Measurements from ENCODE around the gene MUC2.

GRCh38 chr11:1089738-1090599, 15.3 kb downstream of the MUC2 start:
- TF ChIP-seq, protein P1, sequence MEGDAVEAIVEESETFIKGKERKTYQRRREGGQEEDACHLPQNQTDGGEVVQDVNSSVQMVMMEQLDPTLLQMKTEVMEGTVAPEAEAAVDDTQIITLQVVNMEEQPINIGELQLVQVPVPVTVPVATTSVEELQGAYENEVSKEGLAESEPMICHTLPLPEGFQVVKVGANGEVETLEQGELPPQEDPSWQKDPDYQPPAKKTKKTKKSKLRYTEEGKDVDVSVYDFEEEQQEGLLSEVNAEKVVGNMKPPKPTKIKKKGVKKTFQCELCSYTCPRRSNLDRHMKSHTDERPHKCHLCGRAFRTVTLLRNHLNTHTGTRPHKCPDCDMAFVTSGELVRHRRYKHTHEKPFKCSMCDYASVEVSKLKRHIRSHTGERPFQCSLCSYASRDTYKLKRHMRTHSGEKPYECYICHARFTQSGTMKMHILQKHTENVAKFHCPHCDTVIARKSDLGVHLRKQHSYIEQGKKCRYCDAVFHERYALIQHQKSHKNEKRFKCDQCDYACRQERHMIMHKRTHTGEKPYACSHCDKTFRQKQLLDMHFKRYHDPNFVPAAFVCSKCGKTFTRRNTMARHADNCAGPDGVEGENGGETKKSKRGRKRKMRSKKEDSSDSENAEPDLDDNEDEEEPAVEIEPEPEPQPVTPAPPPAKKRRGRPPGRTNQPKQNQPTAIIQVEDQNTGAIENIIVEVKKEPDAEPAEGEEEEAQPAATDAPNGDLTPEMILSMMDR (conservative IDR thresholded peaks at IDR 0.05) = no peak
- no peak for TF ChIP-seq ZFX (IDR thresholded peaks at IDR 0.05)

Measured in C4-2B (cell line).